MM.1S (cell line): ENCODE data around the gene RANBP10.

Experiments
- DNase-seq: peaks from one replicate; pipeline ENCODE4 v3.0.0-alpha.2; 2015
- H2AFZ ChIP-seq: fragments of 300-600 bp; sonication (generic); 2 replicates; pipeline ENCODE4 v1.6.0; 2016; ENCODE audit warnings: antibody characterized with exemption, low read length
- H3F3A ChIP-seq: fragments of 300-600 bp; sonication (generic); 2 replicates; pipeline ENCODE4 v1.6.1; 2016; ENCODE audit warnings: mild to moderate bottlenecking, antibody characterized with exemption, low read length, moderate library complexity, mixed read lengths; ENCODE audit not compliant: insufficient read depth
- H3K27ac ChIP-seq: fragments of 300-600 bp; sonication (generic); 2 replicates; pipeline ENCODE4 v1.5.1; 2016; ENCODE audit warnings: mild to moderate bottlenecking, low read length
- H3K27me3 ChIP-seq: fragments of 300-600 bp; sonication (generic); replicated peaks from 2 replicates; pipeline ENCODE4 v1.6.0; 2016; ENCODE audit warnings: low read length; ENCODE audit not compliant: insufficient read depth
- H3K36me3 ChIP-seq: fragments of 300-600 bp; sonication (generic); replicated peaks from 2 replicates; pipeline ENCODE4 v1.6.1; 2016; ENCODE audit warnings: mild to moderate bottlenecking, low read length, mixed read lengths; ENCODE audit not compliant: insufficient read depth
- H3K4me1 ChIP-seq: fragments of 300-600 bp; sonication (generic); 2 replicates; pipeline ENCODE4 v1.6.1; 2016; ENCODE audit warnings: low read length, mixed read lengths
- H3K4me2 ChIP-seq: fragments of 300-600 bp; sonication (generic); 2 replicates; pipeline ENCODE4 v1.6.0; 2016; ENCODE audit warnings: low read depth, low read length
- H3K4me3 ChIP-seq: fragments of 300-600 bp; sonication (generic); 2 replicates; pipeline ENCODE4 v1.5.1; 2016; ENCODE audit warnings: low read length, mixed read lengths
- H3K79me2 ChIP-seq: fragments of 300-600 bp; sonication (generic); 2 replicates; pipeline ENCODE4 v1.6.1; 2016; ENCODE audit warnings: mixed run types, low read length, mixed read lengths
- H3K9ac ChIP-seq: fragments of 300-600 bp; sonication (generic); 2 replicates; pipeline ENCODE4 v1.6.1; 2016; ENCODE audit warnings: low read length, mixed read lengths
- H3K9me2 ChIP-seq: fragments of 300-600 bp; sonication (generic); replicated peaks from 2 replicates; pipeline ENCODE4 v1.6.1; 2016; ENCODE audit warnings: mild to moderate bottlenecking, low read length, mixed read lengths; ENCODE audit not compliant: insufficient read depth
- H3K9me3 ChIP-seq: fragments of 300-600 bp; sonication (generic); replicated peaks from 2 replicates; pipeline ENCODE4 v1.6.1; 2016; ENCODE audit warnings: mild to moderate bottlenecking, low read length, mixed read lengths; ENCODE audit not compliant: insufficient read depth
- H4K20me1 ChIP-seq: fragments of 300-600 bp; sonication (generic); 2 replicates; pipeline ENCODE4 v1.6.1; 2016; ENCODE audit warnings: mild to moderate bottlenecking, low read length, moderate library complexity, mixed read lengths; ENCODE audit not compliant: insufficient read depth
- EZH2 ChIP-seq: fragments of 300-600 bp; sonication (generic); optimal IDR thresholded peaks from 2 replicates; pipeline ENCODE3; 2017; ENCODE audit warnings: low read depth, mild to moderate bottlenecking, antibody characterized with exemption, low read length, mixed read lengths
- EZH2phosphoT487 ChIP-seq: fragments of 300-600 bp; sonication (generic); IDR thresholded peaks from 2 replicates; pipeline ENCODE4 v1.6.1; 2018; ENCODE audit warnings: antibody characterized with exemption, low read length
- TF ChIP-seq, protein P1 (sequence below): fragments of 300-600 bp; sonication (generic); IDR thresholded peaks from 2 replicates; pipeline ENCODE4 v1.5.1; 2016; ENCODE audit warnings: antibody characterized with exemption, low read length, mixed read lengths

Gene RANBP10

DNA sequence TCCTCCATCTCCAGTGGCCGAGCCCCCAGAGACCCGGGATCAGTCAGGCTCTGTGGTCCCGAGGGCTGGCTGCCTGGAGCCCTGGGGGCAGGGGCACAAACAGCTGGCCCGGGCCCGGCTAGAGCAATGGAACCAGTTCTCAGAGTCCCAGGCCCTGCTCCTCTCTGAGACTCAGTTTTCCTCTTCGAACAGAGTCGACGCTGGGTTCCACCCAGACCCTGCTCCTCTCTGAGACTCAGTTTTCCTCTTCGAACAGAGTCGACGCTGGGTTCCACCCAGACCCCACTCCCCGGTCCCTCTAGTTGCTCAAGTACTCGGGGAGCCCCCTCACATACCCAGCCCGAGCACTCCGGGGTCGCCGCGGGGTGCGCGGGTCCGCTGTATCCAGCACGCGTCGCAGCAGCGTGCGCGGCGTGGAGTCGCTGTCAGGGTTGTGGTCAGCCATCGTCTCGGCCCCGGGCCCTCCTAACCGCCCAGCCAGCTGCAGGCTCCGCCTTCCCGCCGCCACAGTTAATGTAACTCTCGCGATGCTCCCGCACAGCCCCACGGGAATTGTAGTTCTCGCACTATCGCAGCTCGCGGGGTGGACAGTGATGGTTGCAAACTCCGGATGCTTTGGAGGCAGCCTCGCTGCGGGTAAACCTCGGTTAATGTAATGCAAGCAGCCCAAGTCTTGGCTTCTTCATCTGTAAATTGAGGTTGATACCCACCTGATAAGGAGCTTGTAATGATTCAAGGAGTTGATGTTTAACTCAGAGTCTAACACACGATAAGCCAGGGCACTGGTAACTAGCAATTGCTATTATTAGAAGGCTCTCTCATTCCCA lies 27.3 kb upstream of the RANBP10 start:
- H3K27ac ChIP-seq, result no peak overlapping the region
- no peaks in the 10 kb centered on the region for H3K27me3 ChIP-seq
- peak overlapping the region; percentile 55 for H2AFZ ChIP-seq
- peak overlapping the region; percentile 77 for H3K4me3 ChIP-seq
- no peaks in the 10 kb centered on the region for H3K9me2 ChIP-seq
- H3F3A ChIP-seq, result no peaks in the 10 kb centered on the region
- no peak for TF ChIP-seq EZH2phosphoT487
- TF ChIP-seq, protein P1, sequence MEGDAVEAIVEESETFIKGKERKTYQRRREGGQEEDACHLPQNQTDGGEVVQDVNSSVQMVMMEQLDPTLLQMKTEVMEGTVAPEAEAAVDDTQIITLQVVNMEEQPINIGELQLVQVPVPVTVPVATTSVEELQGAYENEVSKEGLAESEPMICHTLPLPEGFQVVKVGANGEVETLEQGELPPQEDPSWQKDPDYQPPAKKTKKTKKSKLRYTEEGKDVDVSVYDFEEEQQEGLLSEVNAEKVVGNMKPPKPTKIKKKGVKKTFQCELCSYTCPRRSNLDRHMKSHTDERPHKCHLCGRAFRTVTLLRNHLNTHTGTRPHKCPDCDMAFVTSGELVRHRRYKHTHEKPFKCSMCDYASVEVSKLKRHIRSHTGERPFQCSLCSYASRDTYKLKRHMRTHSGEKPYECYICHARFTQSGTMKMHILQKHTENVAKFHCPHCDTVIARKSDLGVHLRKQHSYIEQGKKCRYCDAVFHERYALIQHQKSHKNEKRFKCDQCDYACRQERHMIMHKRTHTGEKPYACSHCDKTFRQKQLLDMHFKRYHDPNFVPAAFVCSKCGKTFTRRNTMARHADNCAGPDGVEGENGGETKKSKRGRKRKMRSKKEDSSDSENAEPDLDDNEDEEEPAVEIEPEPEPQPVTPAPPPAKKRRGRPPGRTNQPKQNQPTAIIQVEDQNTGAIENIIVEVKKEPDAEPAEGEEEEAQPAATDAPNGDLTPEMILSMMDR, result no peak
- no peak for TF ChIP-seq EZH2
- no peaks in the 10 kb centered on the region for H3K36me3 ChIP-seq
- H3K9ac ChIP-seq, result peak overlapping the region; percentile 73
- no peaks in the 10 kb centered on the region for H4K20me1 ChIP-seq
- H3K79me2 ChIP-seq, result peaks cover 19% of the 10 kb centered on the region
- peak overlapping the region; percentile 56 for H3K4me2 ChIP-seq
- no peaks in the 10 kb centered on the region for H3K9me3 ChIP-seq
- H3K4me1 ChIP-seq, result no peaks in the 10 kb centered on the region
- DNase-seq, result peak; percentile 94

DNA sequence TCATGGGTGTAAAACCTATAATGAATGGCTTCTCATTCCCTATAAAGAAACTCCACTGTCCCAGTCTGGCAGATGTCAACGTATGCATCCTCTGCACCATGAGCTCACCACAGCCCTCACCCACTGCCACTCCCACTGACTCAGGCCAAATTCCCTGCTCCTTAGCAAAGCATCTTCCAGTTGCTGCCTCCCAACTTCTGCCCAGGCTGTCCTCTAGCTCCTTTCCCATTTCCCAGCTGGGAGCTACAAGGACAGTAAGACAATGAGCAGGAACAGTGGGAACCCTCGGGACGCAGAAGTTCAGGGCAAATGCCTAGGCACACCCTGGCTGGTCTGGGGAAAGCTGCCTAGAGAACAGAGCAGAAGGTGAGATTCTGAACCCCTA lies 26.7 kb upstream of the RANBP10 start:
- no peak for DNase-seq
- no peaks in the 10 kb centered on the region for H3K9me3 ChIP-seq
- no peaks in the 10 kb centered on the region for H3K36me3 ChIP-seq
- H3K4me1 ChIP-seq, result no peaks in the 10 kb centered on the region
- no peak overlapping the region for H3K27ac ChIP-seq
- H3K9ac ChIP-seq, result peak overlapping the region; percentile 73
- H3K9me2 ChIP-seq, result no peaks in the 10 kb centered on the region
- H3K79me2 ChIP-seq, result peaks cover 19% of the 10 kb centered on the region
- H3K4me2 ChIP-seq, result peak overlapping the region; percentile 56
- H4K20me1 ChIP-seq, result no peaks in the 10 kb centered on the region
- H3F3A ChIP-seq, result no peaks in the 10 kb centered on the region
- no peak for TF ChIP-seq EZH2
- TF ChIP-seq EZH2phosphoT487, result no peak
- TF ChIP-seq, protein P1, result no peak
- H3K27me3 ChIP-seq, result no peaks in the 10 kb centered on the region
- peak overlapping the region; percentile 55 for H2AFZ ChIP-seq
- H3K4me3 ChIP-seq, result peak overlapping the region; percentile 77

DNA sequence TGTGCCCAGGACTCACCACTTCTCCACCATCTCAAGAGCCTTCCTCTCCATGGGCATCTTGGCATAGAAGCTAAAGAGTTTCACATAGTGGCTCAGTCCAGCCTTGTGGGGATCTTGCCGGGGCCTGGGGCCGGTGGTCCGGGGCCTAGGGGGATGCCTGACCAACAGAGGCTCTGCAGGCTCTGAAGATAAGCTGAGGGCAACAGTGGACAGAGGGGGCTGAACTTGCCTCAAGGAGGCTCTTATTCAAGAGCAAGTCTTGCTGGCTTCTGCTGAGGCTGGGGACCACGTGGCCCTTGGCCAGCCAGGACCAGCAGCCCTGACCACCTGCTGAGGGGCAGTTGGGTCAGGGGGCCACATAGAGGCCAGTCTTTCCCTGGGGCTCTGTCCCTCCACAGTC lies 22.3 kb upstream of the RANBP10 start:
- Histone ChIP-seq H2AFZ (no peak overlapping the region), H4K20me1 (no peaks in the 10 kb centered on the region), H3K9me2 (no peaks in the 10 kb centered on the region), H3K27me3 (no peaks in the 10 kb centered on the region), H3K27ac (no peak overlapping the region), H3K36me3 (no peaks in the 10 kb centered on the region), H3K79me2 (peaks cover 19% of the 10 kb centered on the region), H3K4me3 (no peak overlapping the region), H3K4me2 (no peak overlapping the region), H3F3A (no peaks in the 10 kb centered on the region), H3K9ac (no peak overlapping the region), H3K9me3 (no peaks in the 10 kb centered on the region), H3K4me1 (no peaks in the 10 kb centered on the region)
- TF ChIP-seq EZH2 (no peak), EZH2phosphoT487 (no peak)
- TF ChIP-seq, protein P1, result no peak
- no peak for DNase-seq
